Stimulated activated CD4-positive, alpha-beta T cell treated with anti-CD3 and anti-CD28 coated beads, Interleukin-4, amount 100 ng/mL, for 1 hour (primary cell): Measurements from ENCODE around the gene TIE1.

Source experiments
- DNase-seq: peaks from one replicate; pipeline ENCODE4 v3.0.0-alpha.2; 2020

The TIE1 gene

DNA sequence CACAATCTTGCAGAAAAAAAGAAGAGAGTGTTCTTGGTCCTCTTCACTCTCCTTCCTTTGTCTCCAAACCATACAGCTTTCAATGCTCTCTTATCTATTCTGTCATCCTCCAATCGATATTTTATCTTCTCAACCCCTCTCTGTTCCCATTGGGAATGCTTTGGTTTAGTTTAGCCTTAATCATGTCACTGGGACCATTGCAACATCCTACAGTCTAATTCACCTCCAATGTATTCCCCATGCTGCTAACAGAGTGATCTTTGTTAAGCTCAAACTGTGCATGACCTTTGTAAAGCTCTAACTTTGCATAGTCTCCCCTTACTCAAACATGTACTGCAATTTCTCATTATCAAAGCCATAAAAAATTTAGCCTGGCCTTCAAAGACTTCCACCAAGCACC, 39.8 kb downstream of the TIE1 start:
- no peak for DNase-seq

DNA sequence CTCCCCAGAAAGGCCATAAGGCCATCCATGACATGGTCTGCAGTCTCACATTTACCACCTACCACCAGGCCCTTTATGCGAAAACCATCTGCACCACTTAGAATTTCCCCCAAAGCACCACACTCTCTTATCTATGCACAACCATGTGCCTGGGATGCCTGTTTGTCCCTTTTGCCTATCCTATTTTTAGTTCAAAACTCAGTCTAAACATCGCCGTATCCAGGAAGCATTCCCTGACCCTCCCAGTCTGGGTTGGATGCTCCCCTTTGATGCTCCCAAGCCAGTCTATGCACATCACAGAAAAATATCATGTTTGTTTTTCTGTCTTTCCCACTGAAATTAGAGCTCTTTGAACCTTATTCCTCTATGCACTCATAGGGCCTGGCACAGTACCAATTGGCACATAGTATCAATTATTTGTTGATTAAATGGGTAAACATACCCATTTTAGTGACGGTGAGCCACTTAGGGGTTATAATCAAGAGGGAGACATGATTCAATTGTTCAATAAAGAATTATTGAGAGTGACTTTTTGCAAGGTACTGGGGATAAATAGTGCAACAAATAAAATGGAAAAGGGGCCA, 43.6 kb downstream of the TIE1 start:
- DNase-seq, result no peak

DNA sequence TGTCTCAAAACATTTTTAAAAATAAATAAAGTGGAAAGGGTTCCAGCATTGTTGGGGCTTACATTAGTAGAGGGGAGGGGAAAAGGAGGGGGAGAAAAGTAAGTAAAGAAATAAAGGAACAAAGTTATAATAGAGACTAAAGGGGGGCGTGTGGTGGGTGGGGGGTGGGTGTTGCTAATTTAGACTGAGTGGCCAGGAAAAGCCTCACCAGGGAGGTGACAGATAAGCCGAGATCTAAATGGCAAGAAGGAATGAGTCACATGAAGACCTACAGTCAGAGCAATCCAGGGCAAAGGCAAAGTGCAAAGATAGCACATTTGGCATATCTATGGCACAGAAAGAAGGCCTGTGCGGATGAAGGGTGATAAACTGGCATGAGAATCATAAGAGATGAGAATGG, 44.3 kb downstream of the TIE1 start:
- no peak for DNase-seq

DNA sequence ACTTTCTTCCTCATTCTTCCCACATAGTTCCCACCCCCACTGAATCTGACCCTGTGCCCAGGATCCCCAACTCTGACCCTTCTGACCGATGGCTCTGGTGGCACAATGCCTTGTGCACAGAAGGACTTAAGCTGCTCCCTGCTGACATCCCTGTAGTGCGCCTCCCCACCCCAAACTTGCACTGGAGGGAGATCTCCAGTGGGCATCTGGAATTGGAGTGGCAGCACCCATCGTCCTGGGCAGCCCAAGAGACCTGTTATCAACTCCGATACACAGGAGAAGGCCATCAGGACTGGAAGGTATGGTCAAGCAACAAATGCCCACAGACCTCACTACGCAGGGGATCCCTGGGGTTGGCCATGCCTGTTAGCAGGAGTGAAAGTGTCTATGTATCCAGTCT, 45.9 kb downstream of the TIE1 start:
- no peak for DNase-seq

DNA sequence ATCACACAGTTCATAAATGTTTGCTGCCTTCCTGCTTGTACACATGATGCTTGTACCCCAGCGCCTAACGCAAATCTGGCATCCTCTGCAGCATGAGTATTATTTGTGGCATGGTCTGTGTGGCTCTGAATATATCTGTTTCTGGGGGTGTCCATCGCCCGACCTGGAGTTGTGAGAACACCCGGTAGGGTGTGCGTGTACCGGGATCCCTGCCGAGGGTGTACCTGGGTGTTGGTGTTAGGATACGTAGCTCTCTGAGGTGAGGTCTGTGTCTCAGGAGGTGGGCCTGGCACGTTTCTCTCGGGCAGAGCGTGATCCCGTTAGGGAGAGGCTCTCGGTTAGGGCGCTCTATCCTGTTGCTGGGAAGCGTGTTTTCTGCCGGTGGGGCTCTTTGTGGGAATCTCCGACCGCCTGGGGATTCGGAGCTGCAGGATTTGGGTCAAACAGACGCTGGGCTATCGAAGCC, 47.6 kb downstream of the TIE1 start:
- DNase-seq, result no peak

- peak; percentile 40 for DNase-seq
These were observed 48.2 kb downstream of the TIE1 start for GRCh38 chr1:43348809-43349593.

DNA sequence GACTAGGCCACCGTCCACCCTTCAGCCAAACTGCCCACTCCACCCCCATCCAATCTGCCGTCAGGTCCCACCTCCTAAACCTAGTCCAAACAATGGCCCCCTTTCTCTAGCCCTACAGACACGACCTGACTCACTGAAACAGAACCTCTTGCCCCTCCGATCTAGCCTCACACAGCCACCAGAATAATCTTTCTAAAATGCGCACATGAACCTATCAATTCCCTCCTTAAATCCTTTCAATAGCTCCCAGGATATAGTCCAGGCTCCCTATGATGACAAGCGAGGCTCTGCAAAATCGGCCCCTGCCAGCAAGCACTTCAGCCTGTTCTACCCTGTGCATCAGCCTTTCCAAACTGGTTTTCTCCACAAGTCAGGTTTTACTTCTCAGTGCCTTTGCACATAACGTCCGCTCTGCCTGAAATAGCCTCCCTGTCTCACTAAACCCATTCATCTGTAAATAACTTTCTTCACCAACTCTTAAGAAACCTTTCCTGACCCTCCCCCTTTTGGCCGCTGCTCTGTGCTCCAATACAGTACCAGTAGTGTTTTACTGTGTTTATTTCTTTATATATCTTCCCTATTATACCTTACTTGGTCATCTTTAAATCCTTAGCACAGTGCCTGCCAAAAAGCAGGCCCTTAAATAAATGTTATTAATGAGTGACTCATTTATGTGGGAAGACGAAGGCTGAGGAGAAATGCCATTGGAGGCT, 49.0 kb downstream of the TIE1 start:
- no peak for DNase-seq

GRCh38 chr1:43350976-43351375, 50.2 kb downstream of the TIE1 start:
- no peak for DNase-seq

- DNase-seq, result no peak
These were observed 50.9 kb downstream of the TIE1 start for GRCh38 chr1:43351421-43352350.

DNA sequence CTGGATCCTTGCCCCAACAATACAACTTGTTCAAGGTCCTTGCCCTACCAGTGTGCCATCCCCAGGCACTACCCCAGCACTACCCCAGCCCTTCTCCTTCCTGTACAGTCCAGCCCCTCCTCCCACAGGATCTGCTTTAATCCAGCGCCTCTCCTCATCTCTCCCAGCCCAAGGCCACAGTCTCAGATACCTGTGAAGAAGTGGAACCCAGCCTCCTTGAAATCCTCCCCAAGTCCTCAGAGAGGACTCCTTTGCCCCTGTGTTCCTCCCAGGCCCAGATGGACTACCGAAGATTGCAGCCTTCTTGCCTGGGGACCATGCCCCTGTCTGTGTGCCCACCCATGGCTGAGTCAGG, 51.5 kb downstream of the TIE1 start:
- DNase-seq, result no peak

GRCh38 chr1:43352881-43353280, 52.1 kb downstream of the TIE1 start:
- no peak for DNase-seq

DNA sequence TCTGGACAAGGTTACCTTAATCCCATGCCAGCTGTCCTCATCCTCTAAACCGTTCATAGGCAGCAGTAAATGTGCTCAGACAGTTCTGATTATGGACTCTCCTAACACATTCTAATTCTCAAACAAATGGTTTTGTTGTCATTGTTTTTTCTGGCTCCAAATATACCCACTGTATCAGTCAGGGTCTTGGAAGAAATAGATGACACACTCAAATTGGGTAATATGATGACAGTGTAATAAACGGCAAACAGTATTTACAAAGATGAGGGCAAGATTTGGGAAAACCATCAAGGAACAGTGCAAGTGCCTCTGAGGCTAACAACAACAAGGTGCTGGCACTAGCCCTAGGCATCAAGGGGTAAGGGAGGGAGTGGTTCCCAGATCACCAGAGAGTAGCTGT, 53.7 kb downstream of the TIE1 start:
- DNase-seq, result no peak

GRCh38 chr1:43354936-43355335, 54.2 kb downstream of the TIE1 start:
- no peak for DNase-seq

DNA sequence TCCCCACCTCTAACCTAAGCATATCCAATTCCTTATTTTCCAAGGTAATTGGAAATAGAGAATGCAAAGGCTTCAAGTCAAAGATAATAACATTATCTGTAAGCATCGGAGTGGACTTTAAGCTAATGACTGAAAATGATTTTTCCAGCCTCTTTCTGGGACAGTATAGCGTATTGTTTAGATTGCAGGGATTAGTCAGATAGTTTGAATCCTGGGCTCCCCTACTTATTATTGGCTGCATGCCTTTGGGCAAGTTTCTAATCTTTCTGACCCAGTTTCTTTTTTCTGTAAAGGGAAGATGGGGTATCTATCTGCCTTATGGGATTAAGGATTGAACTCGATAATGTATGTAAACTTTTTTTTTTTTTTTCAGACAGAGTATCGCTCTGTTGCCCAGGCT, 56.5 kb downstream of the TIE1 start:
- no peak for DNase-seq

DNA sequence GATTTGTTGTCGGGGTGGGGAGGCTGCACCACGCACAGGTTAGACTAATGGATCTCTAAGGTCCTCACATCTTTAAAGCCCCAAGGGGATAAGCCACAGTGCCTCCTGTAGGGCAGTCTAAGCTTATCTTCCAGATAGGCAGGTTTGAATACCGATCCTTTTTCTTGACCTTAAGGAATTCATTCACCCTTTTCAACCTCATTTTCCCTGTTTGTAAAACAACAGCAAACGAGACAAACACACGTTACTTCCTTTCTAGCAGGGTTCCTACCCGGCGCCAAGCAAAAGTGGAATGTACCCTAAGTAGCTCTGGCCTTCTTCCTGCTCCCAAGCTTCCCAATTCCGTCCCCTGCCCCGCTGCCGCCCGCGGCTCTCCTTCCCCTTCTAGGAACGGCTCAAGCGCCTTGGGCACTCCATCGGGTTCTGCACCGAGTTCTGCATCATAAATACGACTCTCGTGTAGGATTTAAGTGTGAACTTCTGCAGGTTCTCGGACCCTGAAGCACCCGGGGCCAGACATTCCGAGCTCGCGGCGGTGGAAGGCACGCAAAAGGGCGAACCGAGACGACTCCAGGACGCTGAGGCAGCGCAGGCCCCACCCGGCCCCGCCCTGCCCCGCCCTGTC, 57.5 kb downstream of the TIE1 start:
- no peak for DNase-seq

DNA sequence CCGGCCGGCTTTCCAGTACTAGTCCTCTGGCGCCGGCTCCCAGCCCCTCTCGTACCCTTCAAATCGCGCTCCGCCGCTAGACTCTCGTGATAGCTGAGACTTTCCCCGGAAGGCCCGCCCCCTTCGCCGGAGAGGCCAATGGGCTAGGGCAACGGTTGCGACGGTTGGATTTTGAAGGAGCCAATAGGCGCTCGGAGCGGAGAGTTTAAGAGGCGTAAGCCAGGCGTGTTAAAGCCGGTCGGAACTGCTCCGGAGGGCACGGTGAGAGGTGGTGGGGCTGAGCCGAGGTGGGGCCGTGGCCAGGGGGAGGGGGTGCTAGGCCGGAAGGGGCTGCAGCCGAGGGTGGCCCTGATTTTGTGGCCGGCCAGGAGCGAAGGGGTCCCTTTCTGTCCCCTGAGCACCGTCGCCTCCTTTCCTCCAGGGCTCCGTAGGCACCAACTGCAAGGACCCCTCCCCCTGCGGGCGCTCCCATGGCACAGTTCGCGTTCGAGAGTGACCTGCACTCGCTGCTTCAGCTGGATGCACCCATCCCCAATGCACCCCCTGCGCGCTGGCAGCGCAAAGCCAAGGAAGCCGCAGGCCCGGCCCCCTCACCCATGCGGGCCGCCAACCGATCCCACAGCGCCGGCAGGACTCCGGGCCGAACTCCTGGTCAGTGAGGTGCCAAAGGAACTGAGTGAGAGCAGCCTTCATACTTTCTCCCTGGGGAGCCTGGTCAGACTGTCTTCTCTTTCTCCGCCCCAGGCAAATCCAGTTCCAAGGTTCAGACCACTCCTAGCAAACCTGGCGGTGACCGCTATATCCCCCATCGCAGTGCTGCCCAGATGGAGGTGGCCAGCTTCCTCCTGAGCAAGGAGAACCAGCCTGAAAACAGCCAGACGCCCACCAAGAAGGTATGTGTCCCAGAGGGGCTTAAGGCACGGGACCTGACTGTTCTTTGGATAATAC, 58.2 kb downstream of the TIE1 start, which contains the start of gene CDC20:
CDC20 (plus strand) TSS at position 236 of the 948 bp plus-strand sequence; CDS start at position 471, 235 bp downstream.
- DNase-seq, result peak; percentile 99

DNA sequence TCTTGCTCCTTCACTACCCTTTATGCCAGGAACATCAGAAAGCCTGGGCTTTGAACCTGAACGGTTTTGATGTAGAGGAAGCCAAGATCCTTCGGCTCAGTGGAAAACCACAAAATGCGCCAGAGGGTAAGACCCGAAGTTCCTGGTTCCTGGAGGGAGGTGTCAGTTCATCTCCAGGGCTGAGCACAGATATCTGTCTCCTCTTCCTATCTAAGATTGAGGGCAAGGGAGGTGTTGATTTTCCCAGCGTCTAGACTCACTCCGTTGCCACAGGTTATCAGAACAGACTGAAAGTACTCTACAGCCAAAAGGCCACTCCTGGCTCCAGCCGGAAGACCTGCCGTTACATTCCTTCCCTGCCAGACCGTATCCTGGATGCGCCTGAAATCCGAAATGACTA, 58.9 kb downstream of the TIE1 start:
- no peak for DNase-seq

GRCh38 chr1:43360616-43361015, 59.8 kb downstream of the TIE1 start:
- DNase-seq, result no peak

DNA sequence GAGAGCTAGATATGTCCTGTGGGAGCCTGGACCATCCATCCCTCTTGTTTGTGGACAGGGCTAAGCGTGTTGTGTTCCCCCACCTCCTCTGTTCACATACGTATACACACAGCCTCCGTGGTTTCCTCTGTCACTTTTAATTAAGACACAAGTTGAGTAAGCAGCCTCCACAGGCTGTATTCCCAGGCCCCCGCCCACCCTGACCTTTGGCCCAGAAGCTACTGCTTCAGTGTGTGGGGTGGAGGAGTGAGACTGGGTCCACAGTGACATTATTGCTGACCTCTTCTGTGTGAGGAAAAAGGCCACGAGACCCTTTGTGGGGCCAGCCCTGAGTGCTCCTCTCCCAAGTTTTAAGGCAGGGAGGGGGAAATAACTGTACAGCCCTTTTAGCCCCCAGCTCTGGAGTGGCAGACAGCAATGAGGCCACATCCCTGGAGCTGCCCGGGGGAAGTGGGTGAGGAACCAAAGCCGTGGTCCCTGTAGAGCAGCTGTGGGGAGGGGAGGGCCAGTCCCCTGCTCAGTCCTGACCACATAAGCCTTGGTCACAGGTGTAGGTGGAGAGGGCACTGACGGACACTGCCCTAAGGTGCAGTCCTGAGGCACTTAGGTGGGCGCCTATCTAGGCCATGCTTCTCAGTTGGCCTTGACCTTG, 62.6 kb downstream of the TIE1 start:
- no peak for DNase-seq

DNA sequence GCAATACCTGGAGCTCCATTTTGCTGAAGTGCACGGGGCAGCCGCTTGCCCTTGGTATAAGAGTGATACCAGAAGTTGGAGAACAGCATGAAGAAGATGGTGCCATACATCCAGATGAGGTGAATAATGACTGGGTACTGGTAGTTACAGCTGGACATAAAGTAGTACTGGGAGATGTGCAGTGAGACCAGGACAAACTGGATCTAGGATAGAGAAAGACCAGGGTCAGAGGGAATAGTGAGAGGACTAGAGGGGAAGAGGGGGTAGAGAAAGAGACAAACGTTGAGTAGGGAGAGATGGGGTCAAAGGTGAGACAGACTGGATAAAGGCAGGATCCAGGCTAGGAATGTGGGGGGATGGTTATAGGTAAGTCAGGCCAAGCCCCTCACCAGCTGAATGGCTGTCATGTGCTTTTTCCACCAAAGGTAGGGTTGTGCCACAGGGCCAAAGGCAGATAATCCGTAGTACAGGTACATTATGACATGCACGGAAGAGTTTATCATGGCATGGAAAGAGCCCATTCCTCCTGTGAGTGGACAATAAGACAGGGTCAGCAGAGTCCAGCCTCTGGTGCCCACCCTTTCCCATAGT, 63.2 kb downstream of the TIE1 start:
- no peak for DNase-seq
